T-helper 1 cell treated with Interleukin-12 subunit alpha and Interleukin-12 subunit beta and Interleukin-4 antibody, amounts not matched to agents 30 ng/mL and 1 ng/mL, for 36 hours (primary cell): ENCODE data around the gene EBF4. TPM values are rescaled to one million over a fixed set of nuclear protein-coding genes. Genes with fewer than 3 reads are reported as not detected.
"Not testable (repeated sequence)": the region's sequence is repeated elsewhere in the genome, so short reads cannot be mapped to it uniquely, and the experiment has no call there.

ENCODE experiments used
- intact Hi-C: fragments of 100-400 bp; cut with micrococcal nuclease; formaldehyde crosslinking; loops from one replicate; pipeline ENCODE4 v1.15.1; 2024
- total RNA-seq: library from RNA; stranded (reverse); gene quantifications from 2 replicates; pipeline ENCODE4 v1.2.3, GENCODE V29; 2022

The EBF4 gene
- total RNA-seq, 1 donor from 2014 or later, result 32.4 TPM

DNA sequence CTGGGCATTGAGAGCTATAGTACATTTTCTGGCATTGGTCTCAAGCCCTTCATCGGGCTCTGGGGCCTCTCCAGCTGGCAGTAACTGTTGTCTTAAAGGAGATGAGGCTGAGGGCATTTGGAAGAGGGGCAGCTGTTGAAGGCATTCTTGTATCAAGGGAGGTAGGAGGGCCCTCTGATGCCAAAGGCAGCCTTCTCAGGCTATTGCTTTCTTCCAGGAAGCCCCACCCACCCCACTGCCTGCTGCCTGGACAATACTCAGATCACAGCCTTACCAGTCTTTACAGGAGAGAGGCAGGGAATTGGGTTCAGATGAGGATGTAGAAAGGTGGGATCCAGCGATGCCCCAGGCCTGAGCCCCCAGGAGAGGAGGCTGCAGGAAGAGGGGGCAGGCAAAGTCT is 61.8 kb downstream of the EBF4 start:
- intact Hi-C loops, result no loop called here

DNA sequence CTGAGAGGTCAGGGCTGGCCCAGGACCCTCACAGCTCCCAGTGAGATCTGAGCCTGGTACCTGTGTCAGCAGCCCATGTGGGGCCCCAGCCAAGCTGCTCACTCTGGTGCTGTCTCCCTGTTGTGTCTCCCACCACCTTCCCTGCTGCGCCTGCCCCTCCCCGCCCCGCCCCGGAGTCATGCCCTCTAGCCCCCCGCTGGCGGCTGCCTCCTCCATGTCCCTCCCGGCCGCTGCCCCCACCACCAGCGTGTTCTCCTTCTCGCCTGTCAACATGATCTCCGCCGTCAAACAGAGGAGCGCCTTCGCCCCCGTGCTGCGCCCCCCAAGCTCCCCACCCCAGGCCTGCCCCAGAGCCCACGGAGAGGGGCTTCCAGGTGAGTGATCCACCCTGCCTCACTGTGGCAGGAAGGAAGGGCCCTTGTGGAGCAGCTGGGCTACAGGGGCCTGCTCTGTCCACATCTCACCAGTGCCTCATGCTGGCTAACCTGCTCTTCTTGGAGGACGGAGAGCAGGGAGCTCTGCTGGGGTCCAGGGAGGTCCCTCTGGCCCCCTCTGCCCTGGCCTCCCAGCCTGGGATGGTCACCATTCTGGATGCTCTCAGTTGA is 63.0 kb downstream of the EBF4 start:
- intact Hi-C loops, result no loop called here

DNA sequence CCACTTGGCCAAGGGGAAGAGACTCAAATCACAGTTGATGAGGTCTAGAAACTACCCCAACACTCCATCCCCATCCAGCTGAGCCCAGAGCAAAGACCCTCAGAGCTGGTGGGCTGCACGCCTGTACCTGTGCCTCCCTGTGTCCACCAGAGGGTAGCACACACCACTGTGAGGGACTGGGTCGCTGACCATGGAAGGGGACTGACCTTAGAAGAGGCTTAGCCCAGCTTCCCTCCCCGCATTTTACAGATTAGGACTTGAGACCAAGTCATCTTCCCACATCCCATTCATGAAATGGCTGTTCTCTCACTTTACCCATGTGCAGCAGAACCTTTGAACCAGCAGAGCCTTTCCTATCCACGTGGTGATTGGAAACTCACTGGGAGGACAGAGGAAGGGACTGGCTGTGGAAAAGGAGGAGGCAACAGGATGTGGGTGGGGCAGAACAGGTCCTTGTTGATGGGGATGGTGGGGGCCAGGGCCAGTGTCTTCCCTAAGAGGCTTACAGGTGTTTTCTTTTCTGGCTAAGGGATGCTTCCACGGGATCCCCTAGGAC is 63.6 kb downstream of the EBF4 start:
- intact Hi-C loops, result no loop called here

DNA sequence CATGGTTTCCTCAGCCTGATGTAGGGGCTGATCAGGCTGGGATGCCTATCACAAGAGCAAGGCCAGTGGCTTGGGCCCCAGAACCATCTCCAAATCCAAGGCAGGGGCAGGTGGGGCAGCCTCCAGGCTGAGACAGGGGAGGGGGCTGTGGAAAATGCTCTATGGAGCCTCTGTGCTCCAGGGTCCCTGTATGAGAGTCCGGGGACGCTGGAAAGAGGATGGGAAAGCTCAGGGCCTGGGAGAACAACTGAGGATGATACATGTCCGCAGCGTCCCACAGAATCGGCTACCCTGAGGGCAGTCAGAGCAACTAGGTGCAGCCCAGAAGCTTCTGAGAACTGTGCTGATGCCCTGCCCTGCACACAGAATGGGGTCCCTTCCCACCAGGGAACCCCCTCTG is 64.4 kb downstream of the EBF4 start:
- intact Hi-C loops, result no loop called here

DNA sequence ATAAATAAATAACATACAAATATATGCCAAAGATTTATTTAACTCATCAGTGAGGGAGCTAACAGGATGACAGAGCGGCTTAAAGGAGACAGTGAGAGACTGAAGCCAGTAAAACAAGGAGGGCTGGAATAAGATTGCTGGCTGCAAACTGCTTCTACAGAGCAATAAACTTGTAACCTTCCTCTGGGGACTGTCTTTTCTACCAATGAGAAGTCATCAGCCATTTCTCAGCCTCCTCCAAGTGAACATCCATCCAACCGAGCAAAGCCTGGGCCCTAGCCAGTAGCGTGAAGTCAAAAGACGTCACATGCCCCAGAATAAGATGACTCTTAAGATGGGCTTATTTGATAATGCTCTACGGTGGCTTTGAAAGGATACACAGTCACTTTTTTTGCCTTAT is 65.4 kb downstream of the EBF4 start:
- intact Hi-C loops, result no loop called here

DNA sequence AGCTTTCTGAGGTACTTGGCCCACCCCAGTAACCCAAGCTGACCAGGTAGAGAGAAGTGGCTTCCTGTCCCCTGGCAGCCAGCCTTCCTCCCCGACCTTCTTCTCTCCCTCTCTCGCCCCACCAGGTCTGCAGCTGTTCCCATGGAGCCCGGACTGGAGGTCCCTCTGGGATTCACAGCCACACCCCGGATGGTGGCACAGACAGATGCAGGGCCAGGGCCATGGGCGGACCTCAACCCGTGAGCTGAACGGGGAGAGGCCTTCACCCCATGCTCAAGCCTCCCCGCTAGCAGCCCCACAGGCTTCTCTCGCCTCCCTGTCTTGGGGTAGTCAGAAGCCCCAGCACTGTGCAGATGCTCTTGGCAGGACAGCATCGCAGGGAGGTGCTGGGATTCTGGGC is 66.6 kb downstream of the EBF4 start:
- intact Hi-C loops, result no loop called here

DNA sequence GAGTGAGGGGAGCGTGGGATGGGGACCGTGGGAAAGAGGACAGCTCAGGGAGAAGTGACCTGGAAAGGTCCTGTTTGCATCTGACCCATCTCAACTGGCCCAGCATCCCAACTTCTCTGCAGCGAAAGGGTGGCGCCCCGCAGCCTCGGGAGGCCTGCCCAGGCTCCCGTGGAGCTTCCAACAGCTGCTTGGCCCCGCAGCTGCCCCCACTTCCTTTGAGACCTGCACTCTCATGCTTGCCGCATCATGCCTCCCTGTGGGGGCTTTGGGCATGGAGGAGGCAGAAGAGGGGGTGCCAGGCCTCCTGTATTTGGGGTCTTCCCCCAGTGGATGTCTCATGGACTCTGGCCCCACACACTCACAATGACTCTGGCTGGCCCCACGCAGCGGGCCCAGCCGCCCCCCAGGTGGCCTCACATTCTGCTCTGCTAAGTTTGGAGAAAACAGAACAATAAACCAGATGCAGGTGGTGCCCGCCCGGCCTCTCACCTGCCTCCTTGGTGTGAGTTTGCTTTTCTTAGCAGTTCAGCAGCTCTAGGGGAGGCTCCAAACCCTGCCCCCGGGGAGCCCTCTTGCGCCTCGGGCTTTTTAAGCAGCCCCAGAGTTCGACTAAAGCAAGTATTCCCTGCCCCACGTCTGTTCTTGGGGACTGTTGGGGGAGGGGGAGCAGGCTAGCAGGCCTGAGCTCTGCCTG is 67.2 kb downstream of the EBF4 start:
- intact Hi-C loops, result no loop called here

DNA sequence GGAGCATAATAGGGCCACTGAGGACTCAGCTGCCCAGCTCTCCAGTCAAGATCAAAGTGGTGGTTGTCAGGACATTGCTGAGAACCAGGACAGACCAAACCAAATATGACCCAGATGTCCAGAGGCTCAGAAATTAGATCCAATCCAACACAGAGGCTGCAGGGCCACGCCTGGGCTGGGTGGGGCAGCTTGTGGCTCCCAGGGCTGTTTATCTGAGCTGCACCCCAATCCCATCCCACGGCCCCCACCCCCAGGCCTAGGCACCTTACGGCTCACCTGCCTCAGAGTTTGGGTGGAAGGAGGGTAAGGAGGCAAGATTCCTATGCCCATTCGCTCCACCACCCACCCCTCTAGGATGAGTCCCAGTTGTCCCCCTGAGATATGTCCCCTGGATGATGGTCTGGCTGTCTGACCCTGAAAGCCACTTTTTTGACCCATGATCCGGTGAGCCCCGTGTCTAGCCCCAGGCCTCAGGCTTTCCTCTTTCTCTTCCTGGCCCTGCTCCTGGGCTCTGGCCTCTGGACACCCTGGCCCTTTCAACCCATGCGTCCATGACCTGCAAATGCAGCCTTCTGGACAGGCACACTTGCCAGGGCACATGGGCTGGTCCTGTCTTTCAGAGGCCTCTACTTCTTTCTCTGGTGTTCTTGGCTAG is 67.8 kb downstream of the EBF4 start:
- intact Hi-C loops, result no loop called here

DNA sequence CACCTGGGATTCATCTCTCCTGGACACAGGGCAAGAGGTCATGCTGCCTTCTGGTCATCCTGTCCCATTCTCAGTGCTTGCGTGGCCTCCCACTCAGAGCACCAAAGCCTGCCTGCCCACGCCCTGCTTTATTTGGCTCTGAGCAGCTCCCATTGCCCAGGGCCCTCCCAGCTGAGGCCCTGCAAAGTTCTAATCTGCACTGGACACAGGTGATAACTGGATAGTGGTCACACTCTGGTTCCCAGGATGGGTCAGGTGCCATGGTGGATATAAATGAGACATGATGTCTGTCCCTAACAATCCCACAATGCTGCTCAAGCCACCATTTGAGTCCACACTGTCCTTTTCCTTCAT is 68.3 kb downstream of the EBF4 start:
- intact Hi-C loops, result no loop called here

DNA sequence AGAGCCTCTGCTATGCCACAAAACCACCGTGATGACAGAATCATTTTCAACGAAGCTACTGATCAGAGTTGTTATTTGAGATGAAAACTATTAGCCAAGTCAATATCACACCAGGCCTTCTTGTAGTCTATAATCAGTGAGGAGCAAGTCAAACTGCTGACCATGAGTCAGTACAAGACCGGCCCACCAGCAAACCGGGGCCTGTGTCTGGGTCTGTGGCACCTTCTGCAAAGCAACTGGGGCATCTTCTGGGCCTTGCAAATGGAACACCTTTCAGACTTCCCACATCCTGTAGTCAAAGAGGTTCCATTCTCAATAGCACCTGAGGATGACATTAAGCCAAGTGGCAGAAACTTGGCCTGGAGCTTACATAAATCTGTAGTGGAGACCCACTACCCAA is 69.3 kb downstream of the EBF4 start:
- intact Hi-C loops, result no loop called here

DNA sequence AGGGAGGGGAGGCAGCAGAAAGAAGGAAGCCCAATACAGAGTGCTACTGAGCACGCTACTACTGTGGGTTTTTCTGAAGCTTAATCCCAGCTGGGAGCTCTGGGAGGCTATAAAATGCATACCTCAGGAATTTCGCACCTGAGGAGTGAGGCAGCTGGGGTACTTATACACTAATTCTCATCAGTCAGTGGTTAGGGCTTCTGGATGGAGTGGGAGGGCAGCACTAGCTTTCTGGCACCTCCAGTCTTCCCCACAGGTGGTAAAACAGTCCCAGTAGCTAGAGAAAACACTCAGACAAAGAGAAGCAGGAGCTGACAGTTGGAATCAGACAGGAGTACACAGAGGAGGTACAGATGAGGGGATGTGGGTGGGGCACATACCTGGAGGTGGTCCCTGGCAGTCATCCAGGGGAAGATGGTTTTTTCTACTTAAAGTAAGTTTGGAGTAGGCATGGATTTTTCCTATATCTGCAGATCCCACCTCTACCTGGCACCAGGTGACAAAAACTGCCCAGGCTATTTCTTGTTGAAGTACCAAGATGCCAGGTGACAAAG is 70.1 kb downstream of the EBF4 start:
- intact Hi-C loops, result no loop called here

DNA sequence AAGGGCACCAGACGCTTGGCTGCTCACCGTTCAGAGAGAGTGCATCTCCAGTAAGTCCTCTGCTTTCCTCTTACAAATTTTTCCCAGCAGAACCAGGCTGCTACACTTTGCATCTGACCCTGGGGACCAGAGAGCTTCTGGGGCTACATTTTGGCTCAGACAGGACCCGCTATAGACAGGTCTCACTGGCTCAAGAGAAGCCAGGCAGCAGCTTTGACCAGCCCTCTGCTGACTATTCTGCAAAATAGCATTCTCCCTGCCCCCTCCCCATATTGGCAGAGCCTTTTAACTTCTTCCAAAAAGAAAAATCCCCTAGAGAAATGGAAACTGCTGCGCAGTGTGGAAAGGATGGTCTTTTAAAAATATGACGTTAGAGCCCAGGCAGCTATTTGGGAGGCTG is 70.6 kb downstream of the EBF4 start:
- intact Hi-C loops, result no loop called here

DNA sequence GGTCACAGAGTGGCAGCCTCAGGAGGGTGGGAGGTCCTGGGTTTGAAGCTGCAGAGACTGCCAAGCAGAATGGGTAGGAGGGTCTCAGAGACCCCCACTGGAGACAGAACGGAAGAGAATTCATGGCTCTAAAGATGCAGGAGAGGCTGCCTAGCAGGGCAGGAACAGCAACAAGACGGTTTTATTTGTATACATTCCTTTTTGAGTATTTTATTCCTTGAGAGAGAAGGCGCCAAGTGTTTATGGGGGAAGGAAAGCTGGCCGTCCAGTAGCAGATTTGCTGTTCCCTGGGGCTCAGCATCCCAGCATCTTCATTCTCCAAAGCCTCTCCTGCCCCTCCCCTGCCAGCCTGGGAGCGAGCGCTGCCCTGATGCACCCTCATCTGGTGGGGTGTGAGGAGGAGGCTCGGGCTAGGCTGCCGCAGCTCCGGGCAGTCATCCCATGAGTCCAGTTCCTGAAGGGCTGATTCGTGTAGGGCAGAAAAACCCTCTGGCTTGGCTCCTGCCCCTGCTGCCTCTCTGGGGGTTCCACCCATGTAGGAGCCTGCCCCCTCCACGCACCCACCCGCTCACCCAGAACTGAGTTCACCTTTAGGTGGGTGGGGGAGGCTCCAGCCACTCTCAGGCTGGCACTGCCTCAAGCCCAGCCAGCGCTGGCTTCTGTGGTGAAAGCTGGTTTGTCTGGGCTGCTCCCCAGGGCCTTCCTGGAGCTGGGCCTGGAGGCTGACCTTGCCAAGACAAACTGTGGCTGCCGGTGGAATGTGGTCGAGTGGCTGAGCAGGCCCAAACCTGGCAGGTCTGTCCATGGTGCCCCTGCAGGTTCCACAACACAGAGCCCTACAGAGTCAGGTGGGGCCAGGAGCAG is 75.4 kb downstream of the EBF4 start:
- intact Hi-C loops, result no loop called here

DNA sequence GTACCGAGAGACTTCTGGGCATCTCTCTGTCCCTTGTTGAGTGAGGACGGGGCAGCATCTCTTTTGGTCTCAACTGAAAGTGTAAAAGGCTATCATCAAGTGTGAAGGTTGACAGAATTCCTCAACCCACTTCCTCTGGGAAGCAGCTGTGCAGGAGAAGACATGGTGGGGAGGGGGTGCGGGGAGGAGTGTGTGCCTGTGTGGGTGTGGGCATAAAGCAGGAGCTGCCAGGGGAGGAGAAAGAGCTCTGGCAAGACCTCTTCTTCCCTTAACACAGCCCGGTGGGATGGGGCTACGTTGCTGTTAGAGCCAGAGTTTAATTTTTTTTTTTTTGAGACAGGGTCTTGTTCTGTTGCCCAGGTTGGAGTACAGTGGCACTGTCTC is 76.0 kb downstream of the EBF4 start:
- intact Hi-C loops, result no loop called here

DNA sequence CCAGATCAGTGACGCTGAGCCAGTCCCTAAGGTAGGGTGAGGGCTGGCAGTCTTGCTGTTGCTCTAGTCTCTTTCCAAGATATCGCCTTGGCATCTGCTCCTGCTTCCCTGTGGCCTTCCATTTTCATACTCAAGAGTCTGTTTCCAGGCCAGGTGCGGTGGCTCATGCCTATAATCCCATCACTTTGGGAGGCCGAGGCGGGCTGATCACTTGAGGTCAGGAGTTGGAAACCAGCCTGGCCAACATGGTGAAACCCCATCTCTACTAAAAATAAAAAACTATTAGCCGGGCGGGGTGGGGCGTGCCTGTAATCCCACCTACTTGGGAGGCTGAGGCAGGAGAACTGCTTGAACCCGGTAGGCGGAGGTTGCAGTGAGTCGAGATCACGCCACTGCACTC is 77.5 kb downstream of the EBF4 start:
- intact Hi-C loops, result not testable (repeated sequence)

DNA sequence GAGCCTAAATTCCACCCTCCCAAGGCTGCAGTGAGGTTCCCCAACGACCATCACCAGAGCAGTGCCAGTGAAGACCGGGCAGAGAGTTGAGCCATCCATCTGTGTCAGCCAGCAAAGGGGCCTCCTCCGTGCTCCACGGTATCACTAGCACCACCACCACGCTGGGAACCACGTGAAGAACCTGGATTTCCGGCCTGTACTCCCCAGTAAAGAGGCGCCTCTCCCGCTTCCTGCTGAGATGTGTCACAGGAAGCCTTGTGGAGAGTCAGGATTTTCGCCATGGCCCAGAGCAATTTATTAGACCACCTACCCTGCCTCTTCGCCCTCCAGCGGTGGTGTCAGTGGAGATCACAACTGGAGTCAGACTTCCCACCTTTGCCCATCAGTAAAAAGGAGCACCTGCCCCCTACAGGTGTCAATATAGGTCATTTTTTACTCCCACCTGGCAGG is 79.1 kb downstream of the EBF4 start:
- intact Hi-C loops, result no loop called here

DNA sequence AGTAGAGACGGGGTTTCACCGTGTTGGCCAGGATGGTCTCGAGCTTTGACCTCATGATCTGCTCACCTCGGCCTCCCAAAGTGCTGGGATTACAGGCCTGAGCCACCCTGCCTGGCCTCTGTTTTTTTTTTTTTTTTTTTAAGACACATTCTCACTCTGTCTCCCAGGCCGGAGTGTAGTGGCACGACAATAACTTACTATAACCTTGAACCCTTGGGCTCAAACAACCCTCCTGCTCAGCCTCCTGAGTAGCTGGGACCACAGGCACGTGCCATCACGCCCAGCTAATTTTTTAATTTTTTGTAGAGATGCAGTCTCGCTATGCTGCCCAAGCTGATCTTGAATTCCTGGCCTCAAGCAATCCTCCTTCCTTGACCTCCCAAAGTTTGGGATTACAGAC is 81.2 kb downstream of the EBF4 start:
- intact Hi-C loops, result no loop called here

DNA sequence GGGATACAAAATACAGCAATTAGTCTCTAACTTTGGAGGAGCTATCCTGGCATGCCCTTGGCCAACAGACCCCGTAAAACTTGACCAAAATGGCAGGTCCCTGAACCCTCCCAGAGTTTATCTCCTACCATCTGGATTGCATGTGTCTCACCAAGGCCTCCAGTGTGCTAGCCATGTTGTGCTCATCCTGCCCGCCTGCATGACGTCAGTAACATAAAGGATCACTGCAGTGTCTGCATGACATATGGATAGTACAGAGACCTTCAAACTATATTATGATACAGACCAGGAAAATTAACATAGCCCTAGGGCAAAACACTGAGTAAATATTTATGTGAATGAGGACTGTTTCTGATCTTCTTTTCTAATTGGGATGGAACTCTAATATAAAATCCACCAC is 82.6 kb downstream of the EBF4 start:
- intact Hi-C loops, result no loop called here

DNA sequence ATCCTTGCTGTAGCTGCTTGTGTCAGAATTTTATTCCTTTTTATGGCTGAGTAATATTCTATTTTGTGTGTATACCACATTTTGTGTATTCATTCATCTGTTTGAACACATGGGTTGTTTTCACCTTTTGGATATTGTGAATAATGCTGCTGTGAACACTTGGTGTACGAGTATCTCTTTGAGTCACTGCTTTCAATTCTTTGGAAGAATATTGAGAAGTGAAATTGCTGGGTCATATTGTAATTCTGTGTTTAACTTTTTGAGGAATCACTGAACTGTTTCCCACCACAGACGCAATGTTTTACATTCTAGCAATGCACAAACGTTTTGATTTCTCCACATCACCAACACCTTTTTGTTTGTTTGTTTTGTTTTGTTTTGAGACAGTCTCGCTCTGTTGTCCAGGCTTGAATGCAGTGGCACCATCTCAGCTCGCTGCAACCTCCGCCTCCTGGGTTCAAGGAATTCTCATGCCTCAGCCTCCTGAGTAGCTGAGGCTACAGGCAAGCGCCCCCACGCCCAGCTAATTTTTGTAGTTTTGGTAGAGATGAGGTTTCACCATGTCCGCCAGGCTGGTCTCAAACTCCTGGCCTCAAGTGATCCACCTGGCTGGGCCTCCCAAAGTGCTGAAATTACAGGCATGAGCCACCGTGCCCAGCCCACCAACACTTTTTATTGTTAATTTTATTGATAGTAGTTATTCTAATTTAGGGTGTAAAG is 86.2 kb downstream of the EBF4 start:
- intact Hi-C loops, result no loop called here

DNA sequence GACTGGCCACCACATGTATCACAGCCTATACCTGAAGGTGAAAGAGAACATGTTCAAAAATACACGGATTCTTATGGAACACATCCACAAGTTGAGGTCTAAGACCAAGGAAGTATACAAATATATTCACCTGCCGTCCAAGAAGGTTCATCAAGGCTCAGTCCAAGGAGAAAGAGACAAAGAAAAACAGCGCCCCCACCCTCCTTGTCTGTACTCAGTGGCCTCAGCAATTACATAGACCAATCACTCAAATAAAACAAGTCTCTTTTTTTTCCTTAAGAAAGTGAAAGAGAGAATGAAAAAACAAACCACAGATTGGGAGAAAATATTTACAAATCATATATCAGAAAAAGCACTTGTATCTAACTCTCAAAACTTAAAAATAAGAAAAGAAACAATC is 88.4 kb downstream of the EBF4 start:
- intact Hi-C loops, result no loop called here
